CD14-positive monocyte (primary cell): ENCODE measurements around the gene DYRK1B. TPM values are rescaled to one million over a fixed set of nuclear protein-coding genes. Genes with fewer than 3 reads are reported as not detected.

ENCODE experiments used
- DNase-seq, 3 donors: peaks; one replicate each; pipeline ENCODE4 v3.0.0-alpha.2; 2011 to 2022
- H2AFZ ChIP-seq: 2 replicates; pipeline ENCODE4 v1.6.0; 2012; ENCODE audit warnings: mild to moderate bottlenecking, low read depth, low read length, inconsistent platforms; ENCODE audit not compliant: insufficient read depth, poor library complexity, severe bottlenecking
- H3K27ac ChIP-seq, 2 donors: 1 replicate in 1 of 2; 2 replicates in 1 of 2; pipeline ENCODE4 v1.5.1; 2012 to 2013; ENCODE audit warnings: low read length in 2 of 2, control low read depth in 1 of 2, inconsistent platforms in 1 of 2, low read depth in 1 of 2, mild to moderate bottlenecking in 1 of 2
- H3K27me3 ChIP-seq, 2 donors: one replicate each; pipeline versions ENCODE4 v1.6.0 to v1.6.1; 2011 to 2013; ENCODE audit warnings: low read length in 2 of 2; ENCODE audit not compliant: control insufficient read depth in 2 of 2, insufficient read depth in 2 of 2
- H3K36me3 ChIP-seq, 2 donors: replicated peaks in 1 of 2; 1 replicate in 1 of 2; 2 replicates in 1 of 2; pipeline versions ENCODE4 v1.5.1 to v1.6.1; 2012 to 2013; ENCODE audit warnings: low read length in 2 of 2, control low read depth in 1 of 2, inconsistent platforms in 1 of 2, mild to moderate bottlenecking in 1 of 2; ENCODE audit not compliant: insufficient read depth in 2 of 2, control insufficient read depth in 1 of 2
- H3K4me1 ChIP-seq, 2 donors: 1 replicate in 1 of 2; 2 replicates in 1 of 2; pipeline versions ENCODE4 v1.5.1 to v1.6.1; 2012 to 2013; ENCODE audit warnings: low read length in 2 of 2, control low read depth in 1 of 2, inconsistent platforms in 1 of 2, mild to moderate bottlenecking in 1 of 2, moderate library complexity in 1 of 2; ENCODE audit not compliant: insufficient read depth in 2 of 2, control insufficient read depth in 1 of 2
- H3K4me2 ChIP-seq: replicated peaks from 2 replicates; pipeline ENCODE3; 2012; ENCODE audit warnings: low read length, moderate library complexity, mild to moderate bottlenecking; ENCODE audit not compliant: poor library complexity, severe bottlenecking; ENCODE audit errors: extremely low read depth
- H3K4me3 ChIP-seq, 3 experiments: fragments of 200-600 bp in 1 of 3; sonication (generic) in 1 of 3; replicated peaks in 1 of 3; 1 replicate in 2 of 3; 2 replicates in 1 of 3; pipeline ENCODE4 v1.5.1; 2011 to 2013; ENCODE audit warnings: low read length in 3 of 3, mild to moderate bottlenecking in 3 of 3, control low read depth in 2 of 3, low read depth in 2 of 3, inconsistent platforms in 1 of 3, moderate library complexity in 1 of 3
- H3K79me2 ChIP-seq: 2 replicates; pipeline ENCODE4 v1.6.0; 2012; ENCODE audit warnings: mild to moderate bottlenecking, control low read depth, inconsistent platforms, low read length, moderate library complexity; ENCODE audit not compliant: insufficient read depth
- H3K9ac ChIP-seq: 2 replicates; pipeline ENCODE4 v1.6.0; 2017; ENCODE audit warnings: low read length, mild to moderate bottlenecking; ENCODE audit not compliant: insufficient read depth, poor library complexity, severe bottlenecking
- H3K9me3 ChIP-seq, 2 donors: replicated peaks in 1 of 2; 1 replicate in 1 of 2; 2 replicates in 1 of 2; pipeline versions ENCODE4 v1.5.1 to v1.6.1; 2012 to 2013; ENCODE audit warnings: low read length in 2 of 2, control low read depth in 1 of 2; ENCODE audit not compliant: control insufficient read depth in 1 of 2, insufficient read depth in 1 of 2
- H4K20me1 ChIP-seq: 2 replicates; pipeline ENCODE4 v1.6.0; 2012; ENCODE audit warnings: mild to moderate bottlenecking, low read length, control low read depth, moderate library complexity; ENCODE audit not compliant: insufficient read depth
- H3K27ac Mint-ChIP-seq, 7 donors: one replicate each; pipeline ENCODE4 v1.8.0; 2020; ENCODE audit warnings: mild to moderate bottlenecking in 7 of 7, mixed read lengths in 7 of 7, moderate library complexity in 6 of 7, inconsistent platforms in 2 of 7
- H3K27me3 Mint-ChIP-seq, 3 donors: one replicate each; pipeline ENCODE4 v1.8.0; 2021 to 2022; ENCODE audit warnings: low read depth in 3 of 3, mild to moderate bottlenecking in 3 of 3, mixed read lengths in 3 of 3, moderate library complexity in 3 of 3, inconsistent platforms in 1 of 3
- H3K36me3 Mint-ChIP-seq, 2 donors: one replicate each; pipeline ENCODE4 v1.8.0; 2020; ENCODE audit warnings: mixed read lengths in 2 of 2, inconsistent platforms in 1 of 2, mild to moderate bottlenecking in 1 of 2
- H3K4me1 Mint-ChIP-seq: one replicate; pipeline ENCODE4 v1.8.0; 2020; ENCODE audit warnings: mild to moderate bottlenecking, mixed read lengths
- H3K4me3 Mint-ChIP-seq, 2 donors: one replicate each; pipeline ENCODE4 v1.8.0; 2020; ENCODE audit warnings: mild to moderate bottlenecking in 2 of 2, mixed read lengths in 2 of 2, moderate library complexity in 1 of 2
- H3K9me3 Mint-ChIP-seq, 7 donors: one replicate each; pipeline ENCODE4 v1.8.0; 2020 to 2022; ENCODE audit warnings: mixed read lengths in 7 of 7, mild to moderate bottlenecking in 6 of 7, moderate library complexity in 6 of 7, inconsistent platforms in 2 of 7
- CTCF ChIP-seq: fragments of 200-600 bp; IDR thresholded peaks from one replicate; pipeline ENCODE4 v1.8.0; 2022; ENCODE audit warnings: antibody characterized with exemption, mild to moderate bottlenecking
- WGBS: methylation state at CpG from one replicate; pipeline ENCODE4 v1.1.5; 2013; ENCODE audit warnings: missing lambda C conversion rate; ENCODE audit not compliant: insufficient coverage; 5-methylcytosine and 5-hydroxymethylcytosine counted together
- intact Hi-C, 2 donors: fragments of 100-400 bp; cut with micrococcal nuclease; formaldehyde crosslinking; loops; one replicate each; pipeline versions ENCODE4 v1.15.0 to v1.15.1; 2023
- polyA plus RNA-seq, 3 donors: library from polyadenylated mRNA; depleted of rRNA in 1 of 3; unstranded in 2 of 3; stranded (reverse) in 1 of 3; fragments of 300-500 nt in 2 of 3; fragments of >200 nt in 1 of 3; fragmentation: Illumina TruSeq in 2 of 3; gene quantifications; 1 replicate in 2 of 3; 2 replicates in 1 of 3; pipeline ENCODE4 v1.2.3, GENCODE V29; 2012 to 2021

Gene DYRK1B
- polyA plus RNA-seq, 3 donors: 4.2 to 13.6 (median 6.5) TPM

DNA sequence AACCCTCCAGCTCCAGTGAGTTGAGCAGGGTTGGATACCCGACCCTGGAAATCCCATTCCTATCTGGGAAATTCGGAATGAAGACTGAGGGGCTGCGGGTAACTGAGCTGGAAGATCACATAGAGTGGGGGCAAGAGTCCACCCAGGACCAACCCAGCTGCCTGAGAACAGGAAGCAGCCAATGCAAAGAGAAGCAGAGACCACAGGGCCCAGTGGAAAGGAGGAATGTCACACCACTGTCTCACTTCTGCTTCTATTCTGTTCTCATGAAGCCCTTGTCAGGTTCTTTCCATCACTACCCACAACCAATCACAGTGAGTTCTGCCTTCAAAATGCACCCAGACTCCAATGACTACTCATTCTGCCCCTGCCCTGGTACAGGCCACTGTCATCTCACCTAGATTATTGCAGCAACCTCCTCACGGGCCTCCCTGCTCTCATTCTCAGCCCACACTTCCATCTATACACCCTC lies 15.3 kb downstream of the DYRK1B start:
- 94% methylated on average over 4 of the region's 4 CpGs for WGBS
- peaks cover 11% of the 10 kb centered on the region for H3K4me1 Mint-ChIP-seq
- no peak for DNase-seq
- peaks cover 0 to 2% (median 0%) of the 10 kb centered on the region in 3 donors for H3K27me3 Mint-ChIP-seq
- Histone ChIP-seq H2AFZ (no peak overlapping the region), H3K27me3 (no peaks in the 10 kb centered on the region), H3K4me3 (no peak overlapping the region), H4K20me1 (no peaks in the 10 kb centered on the region), H3K79me2 (peaks cover 3% of the 10 kb centered on the region), H3K9me3 (no peaks in the 10 kb centered on the region), H3K4me1 (peaks cover 3 to 7% of the 10 kb centered on the region in 2 donors), H3K27ac (no peak overlapping the region), H3K36me3 (peaks cover 0 to 8% of the 10 kb centered on the region in 2 donors), H3K9ac (no peak overlapping the region), H3K4me2 (no peak overlapping the region)
- peaks cover 0 to 3% (median 0%) of the 10 kb centered on the region in 7 donors for H3K9me3 Mint-ChIP-seq
- peak overlapping the region in 1 of 7 donors; percentile 69 for H3K27ac Mint-ChIP-seq
- intact Hi-C loops: no loop called here
- no peak overlapping the region for H3K4me3 Mint-ChIP-seq
- no peak for TF ChIP-seq CTCF
- peaks cover 17 to 21% of the 10 kb centered on the region in 2 donors for H3K36me3 Mint-ChIP-seq

- H3K4me1 ChIP-seq: peaks cover 0 to under 1% of the 10 kb centered on the region in 2 donors
- Mint-ChIP-seq H3K36me3 (peaks cover 17 to 22% of the 10 kb centered on the region in 2 donors), H3K27me3 (peaks cover 0 to 2% (median 0%) of the 10 kb centered on the region in 3 donors), H3K4me1 (peaks cover 11% of the 10 kb centered on the region), H3K27ac (peak overlapping the region in 3 of 7 donors; percentile 26 to 48 (median 32)), H3K9me3 (peaks cover 0 to 3% (median 0%) of the 10 kb centered on the region in 7 donors), H3K4me3 (no peak overlapping the region)
- no peaks in the 10 kb centered on the region for H3K27me3 ChIP-seq
- H3K9me3 ChIP-seq: no peaks in the 10 kb centered on the region
- peaks cover 3% of the 10 kb centered on the region for H3K79me2 ChIP-seq
- DNase-seq: no peak
- H3K9ac ChIP-seq: no peak overlapping the region
- H3K4me2 ChIP-seq: no peak overlapping the region
- H2AFZ ChIP-seq: no peak overlapping the region
- peaks cover 0 to 8% of the 10 kb centered on the region in 2 donors for H3K36me3 ChIP-seq
- 96% methylated on average over 12 of the region's 12 CpGs for WGBS
- H3K4me3 ChIP-seq: no peak overlapping the region
- intact Hi-C loops: no loop called here
- TF ChIP-seq CTCF: no peak
- no peaks in the 10 kb centered on the region for H4K20me1 ChIP-seq
- no peak overlapping the region for H3K27ac ChIP-seq
These were observed 15.9 kb downstream of the DYRK1B start for GRCh38 chr19:39817888-39818561.
